Lower lobe of right lung (tissue), 2 donors: Measurements from ENCODE around the gene NBAS. TPM values are rescaled to one million over a fixed set of nuclear protein-coding genes. Genes with fewer than 3 reads are reported as not detected.
A peak's percentile ranks its signal among the peaks of the same experiment; 100 is the strongest.

Source experiments
- ATAC-seq, 2 donors: fragments of 200-7000 bp; cut with Tn5 transposase; one replicate each; pipeline ENCODE4 v1.9.1; 2020 to 2022; ENCODE audit warnings: mild to moderate bottlenecking in 2 of 2, moderate library complexity in 2 of 2
- DNase-seq: peaks from one replicate; pipeline ENCODE4 v3.0.0-alpha.2; 2020
- H3K27ac ChIP-seq: fragments of 200-600 bp; one replicate; pipeline ENCODE4 v1.8.0; 2022
- H3K27me3 ChIP-seq: fragments of 200-600 bp; one replicate; pipeline ENCODE4 v1.8.0; 2022; ENCODE audit warnings: low read depth
- H3K36me3 ChIP-seq: fragments of 200-600 bp; one replicate; pipeline ENCODE4 v1.8.0; 2022; ENCODE audit warnings: mild to moderate bottlenecking
- H3K4me1 ChIP-seq: fragments of 200-600 bp; one replicate; pipeline ENCODE4 v1.8.0; 2022
- H3K4me3 ChIP-seq: fragments of 200-600 bp; one replicate; pipeline ENCODE4 v1.8.0; 2022; ENCODE audit warnings: mild to moderate bottlenecking
- H3K9me3 ChIP-seq: fragments of 200-600 bp; one replicate; pipeline ENCODE4 v1.8.0; 2022
- intact Hi-C: fragments of 100-400 bp; cut with DNase I; formaldehyde crosslinking; loops from one replicate; pipeline ENCODE4 v1.11.0; 2022
- total RNA-seq: library from RNA; stranded (reverse); fragmentation: NEBNext Ultra II Directional; extraction: Animal tissue kit (Norgen Biotek cat#: 25700); gene quantifications from one replicate; pipeline ENCODE4 v1.2.1, GENCODE V29; 2021
- TF ChIP-seq, protein P1 (sequence below): fragments of 200-600 bp; IDR thresholded peaks from one replicate; pipeline ENCODE4 v1.8.0; 2022; ENCODE audit warnings: antibody characterized with exemption, mild to moderate bottlenecking
- donor health status: DM: no; HTN: yes; CAD: no; lungs with severe emphysema.

The NBAS gene
- total RNA-seq, 1 donor from 2014 or later, result 42.4 TPM

DNA sequence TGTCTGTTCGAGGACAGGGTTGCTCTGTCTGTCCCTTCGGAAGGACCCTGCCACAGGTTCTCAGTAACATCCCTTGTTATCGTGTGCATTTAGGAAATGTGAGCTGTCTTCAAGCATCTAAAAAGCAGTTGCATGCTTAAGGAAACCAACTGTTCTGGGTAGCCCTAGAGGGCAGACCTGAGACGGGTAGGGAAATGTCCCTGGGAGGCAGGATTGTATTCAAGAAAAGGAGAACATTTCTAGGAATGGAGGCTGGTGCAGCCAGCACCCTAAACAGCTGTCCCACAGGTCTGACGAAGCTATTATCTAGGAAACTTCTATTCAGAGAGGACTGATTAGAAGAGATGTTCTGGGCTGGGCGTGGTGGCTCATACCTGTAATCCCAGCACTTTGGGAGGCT lies 414.2 kb downstream of the NBAS start:
- Histone ChIP-seq H3K27ac (no peak overlapping the region), H3K36me3 (no peaks in the 10 kb centered on the region), H3K4me1 (peaks cover 5% of the 10 kb centered on the region), H3K9me3 (no peaks in the 10 kb centered on the region), H3K27me3 (no peaks in the 10 kb centered on the region), H3K4me3 (no peak overlapping the region)
- no peak for ATAC-seq
- TF ChIP-seq, protein P1, sequence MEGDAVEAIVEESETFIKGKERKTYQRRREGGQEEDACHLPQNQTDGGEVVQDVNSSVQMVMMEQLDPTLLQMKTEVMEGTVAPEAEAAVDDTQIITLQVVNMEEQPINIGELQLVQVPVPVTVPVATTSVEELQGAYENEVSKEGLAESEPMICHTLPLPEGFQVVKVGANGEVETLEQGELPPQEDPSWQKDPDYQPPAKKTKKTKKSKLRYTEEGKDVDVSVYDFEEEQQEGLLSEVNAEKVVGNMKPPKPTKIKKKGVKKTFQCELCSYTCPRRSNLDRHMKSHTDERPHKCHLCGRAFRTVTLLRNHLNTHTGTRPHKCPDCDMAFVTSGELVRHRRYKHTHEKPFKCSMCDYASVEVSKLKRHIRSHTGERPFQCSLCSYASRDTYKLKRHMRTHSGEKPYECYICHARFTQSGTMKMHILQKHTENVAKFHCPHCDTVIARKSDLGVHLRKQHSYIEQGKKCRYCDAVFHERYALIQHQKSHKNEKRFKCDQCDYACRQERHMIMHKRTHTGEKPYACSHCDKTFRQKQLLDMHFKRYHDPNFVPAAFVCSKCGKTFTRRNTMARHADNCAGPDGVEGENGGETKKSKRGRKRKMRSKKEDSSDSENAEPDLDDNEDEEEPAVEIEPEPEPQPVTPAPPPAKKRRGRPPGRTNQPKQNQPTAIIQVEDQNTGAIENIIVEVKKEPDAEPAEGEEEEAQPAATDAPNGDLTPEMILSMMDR, result no peak
- intact Hi-C loops, result no loop called here
- no peak for DNase-seq

DNA sequence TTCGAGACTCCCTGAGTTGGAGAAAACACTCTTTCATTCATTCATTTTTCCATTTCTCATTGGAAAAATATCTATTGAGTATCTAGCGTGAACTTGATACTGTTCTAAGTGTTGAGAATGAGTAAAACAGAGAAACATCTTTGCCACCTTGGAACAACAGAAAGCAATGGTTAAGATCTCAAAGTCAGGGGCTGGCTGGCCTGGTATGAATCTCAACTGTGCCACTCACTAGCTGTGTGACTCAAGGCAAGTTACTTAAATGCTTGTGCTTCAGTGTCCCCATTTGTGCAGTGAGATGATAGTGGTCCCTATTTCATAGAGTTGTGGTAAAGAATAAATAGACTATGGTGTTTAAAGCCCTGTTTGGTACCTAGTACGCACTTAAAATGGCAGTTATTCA lies 415.2 kb downstream of the NBAS start:
- H3K4me1 ChIP-seq, result peaks cover 6% of the 10 kb centered on the region
- H3K27me3 ChIP-seq, result no peaks in the 10 kb centered on the region
- DNase-seq (no peak), ATAC-seq (no peak)
- H3K9me3 ChIP-seq, result no peaks in the 10 kb centered on the region
- intact Hi-C loops, result no loop called here
- TF ChIP-seq, protein P1, result no peak
- H3K36me3 ChIP-seq, result no peaks in the 10 kb centered on the region
- no peak overlapping the region for H3K4me3 ChIP-seq
- no peak overlapping the region for H3K27ac ChIP-seq

DNA sequence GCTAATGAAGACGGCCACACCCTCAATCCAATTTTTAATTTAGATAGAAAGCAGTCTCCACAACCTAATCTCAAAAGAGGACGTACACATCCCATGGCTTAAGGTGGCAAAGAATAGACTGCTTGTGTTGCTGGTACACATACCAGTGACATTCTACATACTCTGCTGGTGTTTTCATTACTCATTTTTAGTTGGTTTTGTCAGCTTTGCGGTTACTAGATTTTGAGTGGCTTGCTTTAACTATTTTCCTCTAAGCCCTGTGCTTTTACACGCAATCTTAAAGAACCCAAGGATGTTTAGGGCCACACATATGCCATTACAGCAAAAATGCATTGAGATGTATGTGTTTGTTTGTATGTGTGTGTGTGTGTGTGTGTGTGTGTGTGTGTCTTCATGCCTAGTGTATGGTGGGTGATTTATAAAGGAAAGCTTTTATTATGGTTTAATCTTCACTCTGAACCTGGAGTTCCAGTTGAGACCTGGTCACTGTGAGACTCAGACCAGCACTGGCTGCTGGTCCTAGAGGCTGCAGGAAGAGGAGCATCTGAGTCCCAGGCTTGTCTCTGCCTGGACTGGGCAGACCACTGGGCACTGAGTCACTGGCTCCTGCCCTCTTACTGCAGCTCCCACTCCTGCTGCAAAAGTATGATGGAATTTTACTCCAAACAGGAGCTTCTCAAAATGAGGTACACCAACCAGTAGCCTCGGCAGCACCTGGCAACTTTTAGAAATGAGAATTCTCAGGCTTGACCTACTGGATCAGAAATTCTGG lies 415.9 kb downstream of the NBAS start:
- Histone ChIP-seq H3K27ac (no peak overlapping the region), H3K36me3 (no peaks in the 10 kb centered on the region), H3K4me1 (peaks cover 6% of the 10 kb centered on the region), H3K27me3 (no peaks in the 10 kb centered on the region), H3K4me3 (no peak overlapping the region), H3K9me3 (no peaks in the 10 kb centered on the region)
- TF ChIP-seq, protein P1, result no peak
- ATAC-seq, result no peak
- DNase-seq, result no peak
- intact Hi-C loops, result no loop called here

DNA sequence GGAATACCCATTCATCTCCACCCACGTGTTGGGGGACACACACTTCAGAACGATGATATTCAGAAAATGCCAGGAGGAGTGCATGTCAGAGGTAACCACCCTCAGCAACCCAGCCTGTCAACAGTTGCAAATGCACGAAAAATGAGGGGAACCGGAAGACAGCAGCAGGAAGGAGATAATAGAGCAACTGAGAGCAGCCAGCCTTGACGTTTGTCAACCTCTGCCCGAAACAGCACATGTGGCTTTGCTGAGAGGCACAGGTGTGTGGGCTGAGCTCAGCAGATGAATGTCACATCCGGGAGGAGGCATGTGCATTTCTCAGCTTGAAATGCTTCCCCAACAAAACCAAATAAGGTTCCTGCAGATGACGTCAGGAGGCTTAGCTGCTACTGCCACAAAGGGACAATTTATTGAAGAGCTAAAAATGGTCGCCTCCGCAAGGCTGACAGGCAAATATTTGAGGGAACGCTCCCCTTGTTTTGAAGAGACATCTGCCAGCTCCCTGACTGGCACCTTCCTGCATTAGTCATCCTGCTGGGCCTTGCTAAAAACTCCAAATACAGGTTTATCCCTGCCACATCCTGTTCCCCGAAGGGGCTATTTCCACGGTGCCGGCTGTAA lies 419.0 kb downstream of the NBAS start:
- H3K9me3 ChIP-seq, result no peaks in the 10 kb centered on the region
- TF ChIP-seq, protein P1, result no peak
- intact Hi-C loops, result no loop called here
- H3K4me1 ChIP-seq, result peaks cover 6% of the 10 kb centered on the region
- H3K27me3 ChIP-seq, result no peaks in the 10 kb centered on the region
- no peak for DNase-seq
- no peak overlapping the region for H3K4me3 ChIP-seq
- no peak overlapping the region for H3K27ac ChIP-seq
- ATAC-seq, result peak; percentile 28 to 35
- H3K36me3 ChIP-seq, result no peaks in the 10 kb centered on the region

DNA sequence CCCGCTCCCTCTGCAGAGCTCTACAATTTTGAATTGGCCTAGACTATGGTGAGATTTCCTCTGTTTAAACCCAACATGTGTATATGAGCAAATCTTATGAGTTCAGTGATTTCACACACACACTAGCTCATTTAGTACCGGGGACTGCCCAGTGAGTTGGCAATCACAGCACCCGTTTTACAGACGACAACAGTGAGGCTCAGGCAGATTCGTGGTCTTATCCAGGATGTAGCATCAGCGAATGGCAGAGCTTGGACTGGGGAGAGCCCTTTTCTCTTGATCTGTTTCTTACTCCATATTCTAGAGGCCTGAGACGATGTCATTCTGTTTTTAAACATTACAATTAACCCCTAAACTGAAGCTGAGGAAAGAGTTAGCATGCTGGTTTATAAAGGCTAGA lies 419.9 kb downstream of the NBAS start:
- no peak overlapping the region for H3K27ac ChIP-seq
- no peaks in the 10 kb centered on the region for H3K36me3 ChIP-seq
- H3K4me1 ChIP-seq, result peaks cover 6% of the 10 kb centered on the region
- no peak overlapping the region for H3K4me3 ChIP-seq
- intact Hi-C loops, result no loop called here
- no peaks in the 10 kb centered on the region for H3K9me3 ChIP-seq
- DNase-seq (no peak), ATAC-seq (no peak)
- TF ChIP-seq, protein P1, result no peak
- no peaks in the 10 kb centered on the region for H3K27me3 ChIP-seq
